ENCODE measurements around the gene PRKCH. TPM values are rescaled to one million over a fixed set of nuclear protein-coding genes. Genes with fewer than 3 reads are reported as not detected.

PRKCH gene
- total and polyA plus RNA-seq, 2 donors from 2014 or later, result 8.3 to 47.0 TPM

DNA sequence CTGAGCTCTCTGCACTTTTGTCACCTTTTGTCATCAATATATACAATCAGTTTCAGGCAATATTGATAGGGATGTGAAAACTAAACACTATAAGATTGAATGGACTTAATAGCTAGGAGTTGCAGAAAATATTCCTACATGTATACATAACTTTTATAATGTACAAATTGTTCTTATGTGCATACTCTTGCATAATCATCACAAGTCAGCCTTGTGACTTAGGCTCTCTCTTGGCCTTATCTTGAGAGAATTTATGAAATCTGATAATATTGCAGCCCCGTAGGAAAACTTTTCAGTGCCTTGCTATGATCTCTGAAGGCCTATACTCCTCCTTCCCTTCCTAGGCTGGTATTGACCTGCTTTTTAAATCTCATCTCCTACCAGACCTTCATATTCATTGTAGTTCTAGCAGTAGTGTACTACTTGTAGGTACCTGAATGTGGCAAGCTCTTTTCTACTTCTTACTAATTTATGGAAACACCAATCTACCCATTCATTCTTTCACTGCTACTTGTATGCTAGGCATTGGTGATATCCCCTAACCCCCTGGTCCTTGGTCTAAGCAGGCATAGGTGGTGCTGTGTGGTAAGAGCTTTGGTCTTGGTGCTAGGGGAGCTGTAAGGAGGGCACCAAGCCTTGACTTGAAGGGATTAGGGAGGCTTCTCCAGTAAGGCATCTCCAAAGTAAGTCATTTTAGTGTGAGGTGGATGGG is 100.0 kb downstream of the PRKCH start:
- no peak for FAIRE-seq

DNA sequence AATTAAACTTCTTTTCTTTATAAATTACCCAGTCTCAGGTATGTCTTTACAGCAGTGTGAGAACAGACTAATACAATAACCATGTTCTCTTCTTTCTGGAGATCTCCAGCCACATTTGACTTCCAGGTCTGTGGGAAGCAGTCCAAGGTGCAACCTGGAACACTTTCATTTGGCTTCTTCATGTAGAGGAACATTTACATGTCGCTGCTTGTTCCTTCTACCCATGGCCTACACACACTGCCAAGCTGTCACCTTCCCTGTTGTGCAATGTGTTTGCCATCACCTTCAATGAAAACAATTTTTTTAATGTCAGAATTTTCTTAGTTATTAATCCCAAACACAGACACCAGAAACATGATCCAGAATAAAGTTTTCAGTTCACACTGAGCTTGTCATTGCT is 104.7 kb downstream of the PRKCH start:
- H3K27me3 ChIP-seq (ENCODE audit: control insufficient read depth, insufficient read depth, low read length), result no peaks in the 10 kb centered on the region
- TF ChIP-seq, protein P1, sequence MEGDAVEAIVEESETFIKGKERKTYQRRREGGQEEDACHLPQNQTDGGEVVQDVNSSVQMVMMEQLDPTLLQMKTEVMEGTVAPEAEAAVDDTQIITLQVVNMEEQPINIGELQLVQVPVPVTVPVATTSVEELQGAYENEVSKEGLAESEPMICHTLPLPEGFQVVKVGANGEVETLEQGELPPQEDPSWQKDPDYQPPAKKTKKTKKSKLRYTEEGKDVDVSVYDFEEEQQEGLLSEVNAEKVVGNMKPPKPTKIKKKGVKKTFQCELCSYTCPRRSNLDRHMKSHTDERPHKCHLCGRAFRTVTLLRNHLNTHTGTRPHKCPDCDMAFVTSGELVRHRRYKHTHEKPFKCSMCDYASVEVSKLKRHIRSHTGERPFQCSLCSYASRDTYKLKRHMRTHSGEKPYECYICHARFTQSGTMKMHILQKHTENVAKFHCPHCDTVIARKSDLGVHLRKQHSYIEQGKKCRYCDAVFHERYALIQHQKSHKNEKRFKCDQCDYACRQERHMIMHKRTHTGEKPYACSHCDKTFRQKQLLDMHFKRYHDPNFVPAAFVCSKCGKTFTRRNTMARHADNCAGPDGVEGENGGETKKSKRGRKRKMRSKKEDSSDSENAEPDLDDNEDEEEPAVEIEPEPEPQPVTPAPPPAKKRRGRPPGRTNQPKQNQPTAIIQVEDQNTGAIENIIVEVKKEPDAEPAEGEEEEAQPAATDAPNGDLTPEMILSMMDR (IDR thresholded peaks at IDR 0.05; ENCODE audit: borderline replicate concordance, extremely low read depth, insufficient read depth), result no peak
- H3K4me1 ChIP-seq (ENCODE audit: control insufficient read depth in 2 of 3, insufficient read depth in 2 of 3, low read depth in 1 of 3, low read length in 3 of 3), result no peaks in the 10 kb centered on the region
- no peak overlapping the region for H3K27ac ChIP-seq (ENCODE audit: low read depth in 2 of 2, low read length in 2 of 2)
- FAIRE-seq (no peak), DNase-seq (no peak)
- H3K36me3 ChIP-seq (ENCODE audit: control insufficient read depth in 2 of 3, insufficient read depth in 3 of 3, low read length in 3 of 3), result no peaks in the 10 kb centered on the region
- intact Hi-C loops (cut with DNase I), result no loop called here
- no peaks in the 10 kb centered on the region for H3K9me3 ChIP-seq (ENCODE audit: control insufficient read depth in 2 of 3, insufficient read depth in 1 of 3, low read length in 3 of 3)
- H3K4me3 ChIP-seq (ENCODE audit: low read length in 3 of 3), result no peak overlapping the region
- no peak overlapping the region for H3K9ac ChIP-seq (ENCODE audit: low read length in 3 of 3)

More for the DNA sequence above, 100.0 kb downstream of the PRKCH start:
- no peak for DNase-seq
- H3K9me3 ChIP-seq (ENCODE audit: control insufficient read depth in 2 of 3, insufficient read depth in 1 of 3, low read length in 3 of 3), result no peaks in the 10 kb centered on the region
- H3K36me3 ChIP-seq (ENCODE audit: control insufficient read depth in 2 of 3, insufficient read depth in 3 of 3, low read length in 3 of 3), result no peaks in the 10 kb centered on the region
- peaks cover 0 to 5% (median 0%) of the 10 kb centered on the region in 3 donors for H3K4me1 ChIP-seq (ENCODE audit: control insufficient read depth in 2 of 3, insufficient read depth in 2 of 3, low read depth in 1 of 3, low read length in 3 of 3)
- intact Hi-C loops (cut with DNase I), result no loop called here
- no peak overlapping the region for H3K9ac ChIP-seq (ENCODE audit: low read length in 3 of 3)
- no peaks in the 10 kb centered on the region for H3K27me3 ChIP-seq (ENCODE audit: control insufficient read depth, insufficient read depth, low read length)
- TF ChIP-seq, protein P1 (IDR thresholded peaks at IDR 0.05; ENCODE audit: borderline replicate concordance, extremely low read depth, insufficient read depth), result no peak
- H3K27ac ChIP-seq (ENCODE audit: low read depth in 2 of 2, low read length in 2 of 2), result no peak overlapping the region
- no peak overlapping the region for H3K4me3 ChIP-seq (ENCODE audit: low read length in 3 of 3)

DNA sequence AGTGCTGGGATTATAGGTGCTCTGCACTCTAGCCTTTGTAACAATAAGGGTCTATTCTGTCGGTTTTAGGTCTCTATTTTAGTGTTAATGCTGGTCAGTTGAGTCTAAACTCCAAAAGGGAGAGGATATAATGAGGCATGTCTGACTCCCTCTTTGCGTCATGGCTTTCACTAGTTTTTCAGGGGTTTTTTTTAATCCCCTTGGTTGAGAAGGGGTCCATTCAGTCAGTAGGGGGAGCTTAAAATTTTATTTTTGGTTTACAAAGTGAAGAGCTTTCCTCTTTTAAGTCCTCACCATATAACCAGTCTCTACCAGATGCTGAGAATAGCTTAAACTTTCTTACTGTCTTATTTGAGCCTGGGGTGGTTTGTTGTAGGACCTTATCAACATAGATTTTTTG is 106.9 kb downstream of the PRKCH start:
- no peaks in the 10 kb centered on the region for H3K4me1 ChIP-seq (ENCODE audit: control insufficient read depth in 2 of 3, insufficient read depth in 2 of 3, low read depth in 1 of 3, low read length in 3 of 3)
- H3K27ac ChIP-seq (ENCODE audit: low read depth in 2 of 2, low read length in 2 of 2), result no peak overlapping the region
- no peaks in the 10 kb centered on the region for H3K9me3 ChIP-seq (ENCODE audit: control insufficient read depth in 2 of 3, insufficient read depth in 1 of 3, low read length in 3 of 3)
- intact Hi-C loops (cut with DNase I), result no loop called here
- FAIRE-seq (no peak), DNase-seq (no peak)
- H3K4me3 ChIP-seq (ENCODE audit: low read length in 3 of 3), result no peak overlapping the region
- no peaks in the 10 kb centered on the region for H3K36me3 ChIP-seq (ENCODE audit: control insufficient read depth in 2 of 3, insufficient read depth in 3 of 3, low read length in 3 of 3)
- H3K9ac ChIP-seq (ENCODE audit: low read length in 3 of 3), result no peak overlapping the region
- TF ChIP-seq, protein P1 (IDR thresholded peaks at IDR 0.05; ENCODE audit: borderline replicate concordance, extremely low read depth, insufficient read depth), result no peak
- H3K27me3 ChIP-seq (ENCODE audit: control insufficient read depth, insufficient read depth, low read length), result no peaks in the 10 kb centered on the region

All from kidney (tissue), 14 donors.